Activated T-cell treated with anti-CD3 and anti-CD28 coated beads, Interleukin-2, amount 50 U/mL, for 48 hours (primary cell): ENCODE data around the gene GATAD2A.
"Not testable (repeated sequence)": the region's sequence is repeated elsewhere in the genome, so short reads cannot be mapped to it uniquely, and the experiment has no call there.

ENCODE experiments used
- DNase-seq, 2 experiments: peaks; one replicate each; pipeline ENCODE4 v3.0.0-alpha.2; 2020

GATAD2A gene

GRCh38 chr19:19468424-19469050 is 63.1 kb downstream of the GATAD2A start:
- DNase-seq: no peak

GRCh38 chr19:19470579-19470978 is 65.1 kb downstream of the GATAD2A start:
- DNase-seq: no peak

GRCh38 chr19:19471682-19472081 is 66.2 kb downstream of the GATAD2A start:
- no peak for DNase-seq

- DNase-seq: not testable (repeated sequence)
Measured at GRCh38 chr19:19472106-19472505, 66.6 kb downstream of the GATAD2A start.

GRCh38 chr19:19475015-19475765 is 69.7 kb downstream of the GATAD2A start:
- DNase-seq: no peak

GRCh38 chr19:19475849-19476828 is 70.7 kb downstream of the GATAD2A start:
- DNase-seq: no peak

- DNase-seq: no peak
Measured at GRCh38 chr19:19477705-19478383, 72.4 kb downstream of the GATAD2A start.

GRCh38 chr19:19480688-19481087 is 75.2 kb downstream of the GATAD2A start:
- peak; percentile 46 to 53 for DNase-seq

- no peak for DNase-seq
Measured at GRCh38 chr19:19482809-19483596, 77.5 kb downstream of the GATAD2A start.

- no peak for DNase-seq
Measured at GRCh38 chr19:19485161-19485997, 79.9 kb downstream of the GATAD2A start.

GRCh38 chr19:19485998-19486290 is 80.5 kb downstream of the GATAD2A start:
- DNase-seq: no peak

- no peak for DNase-seq
Measured at GRCh38 chr19:19486343-19487076, 81.0 kb downstream of the GATAD2A start.

- DNase-seq: no peak
Measured at GRCh38 chr19:19487077-19487949, 81.8 kb downstream of the GATAD2A start.

- DNase-seq: no peak
Measured at GRCh38 chr19:19487950-19488874, 82.7 kb downstream of the GATAD2A start.

- DNase-seq: peak; percentile 87 to 89
Measured at GRCh38 chr19:19488875-19489690, 83.6 kb downstream of the GATAD2A start.

- DNase-seq: no peak
Measured at GRCh38 chr19:19489804-19490204, 84.3 kb downstream of the GATAD2A start.
